ENCODE results near the gene CASQ2.

- TF ChIP-seq CTCF (IDR thresholded peaks at IDR 0.05; ENCODE audit: poor library complexity) (no peak), EZH2 (IDR thresholded peaks at IDR 0.05; ENCODE audit: borderline replicate concordance) (no peak), EZH2phosphoT487 (IDR thresholded peaks at IDR 0.05; ENCODE audit: low read depth, severe bottlenecking, unreplicated experiment) (no peak)
Measured at GRCh38 chr1:115727706-115728249, 40.7 kb downstream of the CASQ2 start.

Measured in hepatocyte (in vitro differentiated cells).